Gastrocnemius medialis (tissue), 4 donors: ENCODE measurements around the gene GNAQ. TPM values are rescaled to one million over a fixed set of nuclear protein-coding genes. Genes with fewer than 3 reads are reported as not detected.
A peak's percentile ranks its signal among the peaks of the same experiment; 100 is the strongest.

Experiments used
- ATAC-seq, 2 donors: fragments of 150-250 bp; one replicate each; pipeline ENCODE4 v1.9.1; 2016
- DNase-seq, 2 donors: peaks; one replicate each; pipeline ENCODE4 v3.0.0-alpha.2; 2019
- H3K27ac ChIP-seq, 4 donors: fragments of 200-600 bp; sonication (generic); 1 replicate in 1 of 4; 2 replicates in 3 of 4; pipeline ENCODE4 v1.5.1; 2016 to 2018; ENCODE audit warnings: mild to moderate bottlenecking in 2 of 4, moderate library complexity in 1 of 4
- H3K27me3 ChIP-seq, 3 donors: fragments of 200-600 bp; sonication (generic) in 2 of 3; 1 replicate in 1 of 3; 2 replicates in 2 of 3; pipeline versions ENCODE4 v1.5.1 to v1.6.0; 2016 to 2019; ENCODE audit warnings: mild to moderate bottlenecking in 1 of 3, moderate library complexity in 1 of 3
- H3K36me3 ChIP-seq, 2 donors: fragments of 200-600 bp; sonication (generic) in 1 of 2; one replicate each; pipeline ENCODE4 v1.5.1; 2017 to 2018
- H3K4me1 ChIP-seq, 2 donors: fragments of 200-600 bp; sonication (generic) in 1 of 2; one replicate each; pipeline ENCODE4 v1.5.1; 2016 to 2017; ENCODE audit warnings: mild to moderate bottlenecking in 2 of 2
- H3K4me3 ChIP-seq, 4 donors: fragments of 200-600 bp; sonication (generic) in 3 of 4; 1 replicate in 1 of 4; 2 replicates in 3 of 4; pipeline ENCODE4 v1.5.1; 2016 to 2019; ENCODE audit warnings: mild to moderate bottlenecking in 2 of 4
- H3K9me3 ChIP-seq, 3 donors: fragments of 200-600 bp; sonication (generic) in 2 of 3; 1 replicate in 1 of 3; 2 replicates in 2 of 3; pipeline ENCODE4 v1.5.1; 2016 to 2019
- CTCF ChIP-seq, 5 experiments: fragments of 450-650 bp in 3 of 5; fragments of 200-600 bp in 2 of 5; sonication (generic) in 2 of 5; IDR thresholded peaks in 4 of 5; conservative IDR thresholded peaks in 1 of 5; 1 replicate in 4 of 5; 2 replicates in 1 of 5; pipeline ENCODE4 v1.5.1; 2016 to 2019; ENCODE audit warnings: antibody characterized with exemption in 5 of 5, mild to moderate bottlenecking in 3 of 5, moderate library complexity in 3 of 5
- POLR2A ChIP-seq, 2 donors: fragments of 450-650 bp; IDR thresholded peaks; one replicate each; pipeline ENCODE4 v1.6.1; 2017; ENCODE audit warnings: antibody characterized with exemption in 2 of 2, mild to moderate bottlenecking in 2 of 2, moderate library complexity in 2 of 2
- in situ Hi-C, 4 donors: fragments of 200-750 bp; cut with MboI; loops; one replicate each; pipeline versions ENCODE4 v1.15.0 to v1.8.0; 2017; ENCODE audit warnings: low sequenced_read_pairs in 4 of 4
- intact Hi-C: fragments of 100-400 bp; cut with DNase I; formaldehyde crosslinking; loops from one replicate; pipeline ENCODE4 v1.15.1; 2023; ENCODE audit warnings: low total_unique reads
- total RNA-seq, 4 donors: library from RNA; depleted of rRNA; stranded (reverse); fragments of >200 nt; gene quantifications; one replicate each; pipeline versions ENCODE4 v1.1.0 to v1.2.3, GENCODE V29; 2016

The GNAQ gene
- total RNA-seq, 4 donors from 2014 or later = 11.3 to 25.9 (median 18.7) TPM

GRCh38 chr9:77779010-77779409 lies 252.6 kb downstream of the GNAQ start:
- intact Hi-C loops (no loop called here), in situ Hi-C loops (no loop called here)
- Histone ChIP-seq H3K9me3 (no peaks in the 10 kb centered on the region), H3K36me3 (no peaks in the 10 kb centered on the region), H3K4me1 (no peaks in the 10 kb centered on the region), H3K4me3 (no peak overlapping the region), H3K27me3 (no peaks in the 10 kb centered on the region), H3K27ac (no peak overlapping the region)
- DNase-seq = no peak
- ATAC-seq = no peak
- TF ChIP-seq CTCF (IDR thresholded peaks at IDR 0.05 in 4 of 5, conservative IDR thresholded peaks at IDR 0.05 in 1 of 5) = no peak
- TF ChIP-seq POLR2A (IDR thresholded peaks at IDR 0.05) = no peak

GRCh38 chr9:77773381-77773780 lies 258.2 kb downstream of the GNAQ start:
- H3K9me3 ChIP-seq = no peaks in the 10 kb centered on the region
- TF ChIP-seq POLR2A (IDR thresholded peaks at IDR 0.05) = no peak
- no peak for TF ChIP-seq CTCF (IDR thresholded peaks at IDR 0.05 in 4 of 5, conservative IDR thresholded peaks at IDR 0.05 in 1 of 5)
- H3K36me3 ChIP-seq = no peaks in the 10 kb centered on the region
- H3K4me1 ChIP-seq = no peaks in the 10 kb centered on the region
- intact Hi-C loops (no loop called here), in situ Hi-C loops (loop anchor here in 1 of 4 donors (25.0 kb wide), 1 partner anchor 264 kb away; the partner anchor contains the start of gene GNAQ)
- no peak overlapping the region for H3K4me3 ChIP-seq
- no peak overlapping the region for H3K27ac ChIP-seq
- ATAC-seq = no peak
- no peak for DNase-seq
- no peaks in the 10 kb centered on the region for H3K27me3 ChIP-seq

- TF ChIP-seq CTCF (IDR thresholded peaks at IDR 0.05 in 4 of 5, conservative IDR thresholded peaks at IDR 0.05 in 1 of 5) (no peak), POLR2A (IDR thresholded peaks at IDR 0.05) (no peak)
- intact Hi-C loops = no loop called here
- Histone ChIP-seq H3K27me3 (no peaks in the 10 kb centered on the region), H3K9me3 (no peaks in the 10 kb centered on the region), H3K36me3 (no peaks in the 10 kb centered on the region), H3K4me3 (no peak overlapping the region), H3K4me1 (no peaks in the 10 kb centered on the region), H3K27ac (no peak overlapping the region)
- no peak for ATAC-seq
- no peak for DNase-seq
- in situ Hi-C loops = loop anchor here in 1 of 4 donors (25.0 kb wide), 1 partner anchor 265 kb away; the partner anchor contains the start of gene GNAQ
These were observed 259.0 kb downstream of the GNAQ start for GRCh38 chr9:77772646-77773045.

- ATAC-seq (no peak), DNase-seq (no peak)
- intact Hi-C loops = no loop called here
- H3K36me3 ChIP-seq = no peaks in the 10 kb centered on the region
- no peaks in the 10 kb centered on the region for H3K27me3 ChIP-seq
- no peaks in the 10 kb centered on the region for H3K9me3 ChIP-seq
- no peak overlapping the region for H3K4me3 ChIP-seq
- in situ Hi-C loops = loop anchor here in 1 of 4 donors (25.0 kb wide), 1 partner anchor 266 kb away; the partner anchor contains the start of gene GNAQ
- no peak overlapping the region for H3K27ac ChIP-seq
- H3K4me1 ChIP-seq = no peaks in the 10 kb centered on the region
- TF ChIP-seq CTCF (IDR thresholded peaks at IDR 0.05 in 4 of 5, conservative IDR thresholded peaks at IDR 0.05 in 1 of 5) (no peak), POLR2A (IDR thresholded peaks at IDR 0.05) (no peak)
These were observed 260.4 kb downstream of the GNAQ start for GRCh38 chr9:77771171-77771570.

GRCh38 chr9:77770340-77770739 lies 261.3 kb downstream of the GNAQ start:
- DNase-seq = no peak
- Histone ChIP-seq H3K4me3 (no peak overlapping the region), H3K27ac (peak overlapping the region in 2 of 4 donors; percentile 29 to 50), H3K36me3 (no peaks in the 10 kb centered on the region), H3K27me3 (no peaks in the 10 kb centered on the region), H3K4me1 (no peaks in the 10 kb centered on the region), H3K9me3 (no peaks in the 10 kb centered on the region)
- in situ Hi-C loops (loop anchor here in 1 of 4 donors (25.0 kb wide), 1 partner anchor 267 kb away; the partner anchor contains the start of gene GNAQ), intact Hi-C loops (no loop called here)
- no peak for ATAC-seq
- TF ChIP-seq CTCF (IDR thresholded peaks at IDR 0.05 in 4 of 5, conservative IDR thresholded peaks at IDR 0.05 in 1 of 5) (no peak), POLR2A (IDR thresholded peaks at IDR 0.05) (no peak)
